EH (cell line): ENCODE results near the gene PAN3.

ENCODE experiments used
- DNase-seq: peaks from one replicate; pipeline ENCODE4 v3.0.0-alpha.2; 2015; ENCODE audit warnings: low read depth

Gene PAN3

GRCh38 chr13:28337166-28338005 is 199.0 kb downstream of the PAN3 start:
- peak; percentile 97 for DNase-seq

DNA sequence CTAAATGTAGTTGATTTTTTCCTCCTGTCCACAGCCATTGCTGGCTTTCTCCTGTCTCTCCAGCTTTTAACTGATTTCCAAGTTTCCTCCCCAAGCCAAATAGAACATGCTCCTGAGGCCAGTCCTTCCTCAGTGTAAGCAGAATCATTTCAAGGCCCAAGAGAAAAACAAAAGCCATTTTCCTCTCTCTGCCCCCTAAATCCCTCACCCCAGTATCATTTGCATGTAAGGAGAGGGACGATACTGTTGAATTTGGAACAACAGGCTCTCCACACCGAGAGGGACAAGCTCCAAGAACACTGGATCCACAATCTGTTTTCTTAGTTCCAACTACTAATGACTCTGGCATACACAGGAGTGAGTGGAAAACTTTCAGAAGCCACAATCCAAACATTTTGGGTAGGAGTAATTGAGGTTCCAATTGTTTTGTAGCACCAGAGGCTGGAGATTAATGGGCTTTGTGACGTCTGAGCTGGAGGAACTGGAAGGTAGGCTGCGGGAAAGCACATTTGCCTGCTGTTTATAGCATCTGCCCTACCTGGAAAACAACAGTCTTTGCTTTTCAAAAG is 199.7 kb downstream of the PAN3 start:
- peak; percentile 59 for DNase-seq

DNA sequence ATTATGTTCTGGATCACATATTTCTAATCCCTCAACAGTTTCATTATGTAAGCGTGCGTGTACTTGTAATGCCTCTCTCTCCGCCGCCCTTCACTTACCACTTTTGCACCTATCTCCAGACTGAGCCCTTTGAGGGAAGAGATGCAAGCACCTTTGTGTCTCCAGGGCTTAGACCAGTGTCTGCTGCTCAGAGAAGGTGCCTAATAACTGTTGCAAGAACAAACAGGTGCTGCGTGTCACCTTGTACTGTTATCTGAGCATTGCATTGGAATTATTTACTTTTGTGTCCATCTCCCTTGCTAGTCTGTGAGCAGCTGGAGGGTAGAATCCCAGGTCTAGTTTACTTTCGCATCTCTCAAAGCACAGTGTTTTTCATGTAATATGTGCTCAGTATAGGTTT is 200.4 kb downstream of the PAN3 start:
- no peak for DNase-seq

DNA sequence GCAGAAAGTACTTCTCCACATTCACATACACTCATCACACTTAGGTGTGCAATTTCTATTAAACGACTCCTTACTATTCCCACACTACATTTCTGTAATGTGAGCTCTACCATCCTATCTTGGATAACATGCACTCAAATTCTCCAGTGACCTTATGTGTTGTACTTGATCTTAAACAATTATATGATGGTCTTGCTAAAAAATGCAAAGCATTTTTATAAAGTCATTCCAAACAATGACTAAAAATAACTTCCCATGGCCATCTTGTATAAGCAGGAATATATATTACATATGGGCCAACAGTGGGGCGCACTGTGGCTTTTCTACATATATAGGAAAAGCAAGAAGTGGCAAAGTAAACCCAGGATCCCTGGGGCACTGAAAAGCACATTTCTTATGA is 201.1 kb downstream of the PAN3 start:
- DNase-seq, result peak; percentile 89

- DNase-seq, result peak; percentile 96
These were observed 202.0 kb downstream of the PAN3 start for GRCh38 chr13:28340272-28340793.

- no peak for DNase-seq
These were observed 203.9 kb downstream of the PAN3 start for GRCh38 chr13:28342251-28342650.

DNA sequence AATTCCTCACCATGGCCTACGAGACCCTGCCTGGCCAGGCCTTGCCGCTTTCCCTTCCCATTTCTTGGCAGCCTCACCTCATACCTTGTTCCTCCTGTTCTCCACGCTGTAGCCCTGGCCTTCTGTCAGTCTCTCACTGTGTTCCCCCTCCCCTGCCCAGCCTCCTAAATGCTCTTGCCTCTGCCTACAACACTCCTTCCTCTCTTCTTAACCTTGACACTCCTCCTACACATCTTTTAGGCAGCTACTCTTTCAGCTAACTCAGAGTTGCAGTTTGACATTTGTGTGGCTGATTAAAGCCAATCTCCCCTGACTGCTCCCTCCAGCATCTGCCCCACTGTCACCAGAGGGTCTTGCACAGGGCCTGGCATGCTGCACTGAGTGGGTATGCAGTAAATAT is 205.8 kb downstream of the PAN3 start:
- DNase-seq, result no peak
